DOHH2 (cell line): ENCODE results near the gene GPC1.

Experiments
- H3F3A ChIP-seq: fragments of 200-600 bp; sonication (generic), shearing (Covaris generic); 2 replicates; pipeline ENCODE4 v1.6.0; 2016; ENCODE audit warnings: antibody characterized with exemption, mild to moderate bottlenecking; ENCODE audit not compliant: control insufficient read depth, insufficient read depth
- H3K27ac ChIP-seq: fragments of 200-600 bp; sonication (generic); 2 replicates; pipeline ENCODE4 v1.5.1; 2014; ENCODE audit warnings: low read depth, mild to moderate bottlenecking, low read length, moderate library complexity
- H3K27me3 ChIP-seq: fragments of 200-600 bp; sonication (generic); 2 replicates; pipeline ENCODE4 v1.6.1; 2014; ENCODE audit warnings: mild to moderate bottlenecking, low read length, mixed read lengths; ENCODE audit not compliant: control insufficient read depth
- H3K36me3 ChIP-seq: fragments of 200-600 bp; sonication (generic); 2 replicates; pipeline ENCODE4 v1.6.1; 2014; ENCODE audit warnings: mild to moderate bottlenecking, low read length, moderate library complexity, mixed read lengths; ENCODE audit not compliant: control insufficient read depth
- H3K4me1 ChIP-seq: fragments of 200-600 bp; sonication (generic); 2 replicates; pipeline ENCODE4 v1.6.1; 2014; ENCODE audit warnings: mild to moderate bottlenecking, low read length, mixed read lengths; ENCODE audit not compliant: control insufficient read depth
- H3K4me2 ChIP-seq: fragments of 200-600 bp; sonication (generic); 2 replicates; pipeline ENCODE4 v1.6.0; 2014; ENCODE audit warnings: mild to moderate bottlenecking, low read length, moderate library complexity
- H3K4me3 ChIP-seq: fragments of 200-600 bp; sonication (generic); 2 replicates; pipeline ENCODE4 v1.5.1; 2014; ENCODE audit warnings: mild to moderate bottlenecking, low read length, mixed read lengths
- H3K79me2 ChIP-seq: fragments of 200-600 bp; sonication (generic); 2 replicates; pipeline ENCODE4 v1.6.1; 2014; ENCODE audit warnings: mild to moderate bottlenecking, low read length, mixed read lengths; ENCODE audit not compliant: control insufficient read depth
- H3K9me2 ChIP-seq: fragments of 200-600 bp; sonication (generic); replicated peaks from 2 replicates; pipeline ENCODE4 v1.6.1; 2014; ENCODE audit warnings: mild to moderate bottlenecking, low read length, mixed read lengths; ENCODE audit not compliant: control insufficient read depth
- H3K9me3 ChIP-seq: fragments of 200-600 bp; sonication (generic); 2 replicates; pipeline ENCODE4 v1.6.1; 2014; ENCODE audit warnings: antibody characterized with exemption, low read length, mixed read lengths; ENCODE audit not compliant: control insufficient read depth, insufficient read depth
- H4K20me1 ChIP-seq: fragments of 200-600 bp; sonication (generic); 2 replicates; pipeline ENCODE4 v1.6.0; 2014; ENCODE audit warnings: low read depth, mild to moderate bottlenecking, antibody characterized with exemption, low read length, moderate library complexity; ENCODE audit not compliant: control insufficient read depth, insufficient read depth
- CTCF ChIP-seq: fragments of 200-600 bp; sonication (generic); IDR thresholded peaks from one replicate; pipeline ENCODE4 v1.5.1; 2014; ENCODE audit warnings: antibody characterized with exemption, mild to moderate bottlenecking, low read depth, low read length; ENCODE audit not compliant: poor library complexity, severe bottlenecking
- EZH2phosphoT487 ChIP-seq: fragments of 200-600 bp; sonication (generic); IDR thresholded peaks from 2 replicates; pipeline ENCODE4 v1.6.1; 2017; ENCODE audit warnings: borderline replicate concordance, mild to moderate bottlenecking, antibody characterized with exemption, low read length, moderate library complexity, mixed read lengths

The GPC1 gene

DNA sequence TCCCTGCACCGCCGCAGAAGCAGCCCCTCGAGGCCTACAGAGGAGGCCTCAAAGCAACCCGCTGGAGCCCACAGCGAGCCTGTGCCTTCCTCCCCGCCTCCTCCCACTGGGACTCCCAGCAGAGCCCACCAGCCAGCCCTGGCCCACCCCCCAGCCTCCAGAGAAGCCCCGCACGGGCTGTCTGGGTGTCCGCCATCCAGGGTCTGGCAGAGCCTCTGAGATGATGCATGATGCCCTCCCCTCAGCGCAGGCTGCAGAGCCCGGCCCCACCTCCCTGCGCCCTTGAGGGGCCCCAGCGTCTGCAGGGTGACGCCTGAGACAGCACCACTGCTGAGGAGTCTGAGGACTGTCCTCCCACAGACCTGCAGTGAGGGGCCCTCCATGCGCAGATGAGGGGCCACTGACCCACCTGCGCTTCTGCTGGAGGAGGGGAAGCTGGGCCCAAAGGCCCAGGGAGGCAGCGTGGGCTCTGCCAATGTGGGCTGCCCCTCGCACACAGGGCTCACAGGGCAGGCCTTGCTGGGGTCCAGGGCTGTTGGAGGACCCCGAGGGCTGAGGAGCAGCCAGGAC is 31.2 kb downstream of the GPC1 start:
- Histone ChIP-seq H3K36me3 (no peaks in the 10 kb centered on the region), H4K20me1 (no peaks in the 10 kb centered on the region), H3K9me3 (no peaks in the 10 kb centered on the region), H3K4me2 (no peak overlapping the region), H3K4me1 (no peaks in the 10 kb centered on the region), H3K4me3 (no peak overlapping the region), H3F3A (no peaks in the 10 kb centered on the region), H3K27ac (no peak overlapping the region), H3K79me2 (no peaks in the 10 kb centered on the region), H3K9me2 (no peaks in the 10 kb centered on the region), H3K27me3 (no peaks in the 10 kb centered on the region)
- TF ChIP-seq CTCF: no peak
- no peak for TF ChIP-seq EZH2phosphoT487

- Histone ChIP-seq H4K20me1 (no peaks in the 10 kb centered on the region), H3K9me2 (no peaks in the 10 kb centered on the region), H3K27me3 (no peaks in the 10 kb centered on the region), H3K36me3 (no peaks in the 10 kb centered on the region), H3K4me1 (no peaks in the 10 kb centered on the region), H3K9me3 (no peaks in the 10 kb centered on the region), H3K4me2 (no peak overlapping the region), H3K4me3 (no peak overlapping the region), H3K79me2 (no peaks in the 10 kb centered on the region), H3K27ac (no peak overlapping the region), H3F3A (no peaks in the 10 kb centered on the region)
- TF ChIP-seq CTCF (no peak), EZH2phosphoT487 (no peak)
Measured at GRCh38 chr2:240467149-240467642, 31.7 kb downstream of the GPC1 start.

DNA sequence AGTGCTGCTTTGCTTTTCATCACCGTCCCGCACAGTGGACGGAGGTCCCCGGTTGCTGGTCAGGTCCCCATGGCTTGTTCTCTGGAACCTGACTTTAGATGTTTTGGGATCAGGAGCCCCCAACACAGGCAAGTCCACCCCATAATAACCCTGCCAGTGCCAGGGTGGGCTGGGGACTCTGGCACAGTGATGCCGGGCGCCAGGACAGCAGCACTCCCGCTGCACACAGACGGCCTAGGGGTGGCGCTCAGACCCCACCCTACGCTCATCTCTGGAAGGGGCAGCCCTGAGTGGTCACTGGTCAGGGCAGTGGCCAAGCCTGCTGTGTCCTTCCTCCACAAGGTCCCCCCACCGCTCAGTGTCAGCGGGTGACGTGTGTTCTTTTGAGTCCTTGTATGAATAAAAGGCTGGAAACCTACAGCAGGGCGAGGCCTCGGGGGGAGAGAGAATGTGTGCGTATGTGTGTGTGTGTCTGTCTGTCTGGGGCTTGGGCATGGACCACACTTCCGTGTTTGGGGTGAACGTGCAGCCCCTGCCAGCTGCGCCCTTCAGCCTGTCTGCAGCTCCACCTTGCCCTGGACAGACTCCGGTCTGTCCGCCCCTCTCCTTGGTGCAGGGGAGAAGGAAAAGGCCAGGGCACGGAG is 32.3 kb downstream of the GPC1 start:
- H3K9me2 ChIP-seq: no peaks in the 10 kb centered on the region
- no peaks in the 10 kb centered on the region for H3K79me2 ChIP-seq
- H3K4me2 ChIP-seq: no peak overlapping the region
- no peaks in the 10 kb centered on the region for H4K20me1 ChIP-seq
- no peak for TF ChIP-seq CTCF
- no peak for TF ChIP-seq EZH2phosphoT487
- no peak overlapping the region for H3K4me3 ChIP-seq
- H3F3A ChIP-seq: no peaks in the 10 kb centered on the region
- no peaks in the 10 kb centered on the region for H3K36me3 ChIP-seq
- H3K27me3 ChIP-seq: no peaks in the 10 kb centered on the region
- H3K4me1 ChIP-seq: no peaks in the 10 kb centered on the region
- no peaks in the 10 kb centered on the region for H3K9me3 ChIP-seq
- no peak overlapping the region for H3K27ac ChIP-seq
